Activated CD4-positive, alpha-beta T cell treated with anti-CD3 and anti-CD28 coated beads, Interleukin-2, amount 50 U/mL, for 24 hours (primary cell): Measurements from ENCODE around the gene MIS18A.
"Not testable (repeated sequence)": the region's sequence is repeated elsewhere in the genome, so short reads cannot be mapped to it uniquely, and the experiment has no call there.

ENCODE experiments used
- DNase-seq, 2 donors: peaks; one replicate each; pipeline ENCODE4 v3.0.0-alpha.2; 2020; ENCODE audit warnings: low read depth in 1 of 2, low spot score in 1 of 2

Gene MIS18A, protein sequence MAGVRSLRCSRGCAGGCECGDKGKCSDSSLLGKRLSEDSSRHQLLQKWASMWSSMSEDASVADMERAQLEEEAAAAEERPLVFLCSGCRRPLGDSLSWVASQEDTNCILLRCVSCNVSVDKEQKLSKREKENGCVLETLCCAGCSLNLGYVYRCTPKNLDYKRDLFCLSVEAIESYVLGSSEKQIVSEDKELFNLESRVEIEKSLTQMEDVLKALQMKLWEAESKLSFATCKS

DNA sequence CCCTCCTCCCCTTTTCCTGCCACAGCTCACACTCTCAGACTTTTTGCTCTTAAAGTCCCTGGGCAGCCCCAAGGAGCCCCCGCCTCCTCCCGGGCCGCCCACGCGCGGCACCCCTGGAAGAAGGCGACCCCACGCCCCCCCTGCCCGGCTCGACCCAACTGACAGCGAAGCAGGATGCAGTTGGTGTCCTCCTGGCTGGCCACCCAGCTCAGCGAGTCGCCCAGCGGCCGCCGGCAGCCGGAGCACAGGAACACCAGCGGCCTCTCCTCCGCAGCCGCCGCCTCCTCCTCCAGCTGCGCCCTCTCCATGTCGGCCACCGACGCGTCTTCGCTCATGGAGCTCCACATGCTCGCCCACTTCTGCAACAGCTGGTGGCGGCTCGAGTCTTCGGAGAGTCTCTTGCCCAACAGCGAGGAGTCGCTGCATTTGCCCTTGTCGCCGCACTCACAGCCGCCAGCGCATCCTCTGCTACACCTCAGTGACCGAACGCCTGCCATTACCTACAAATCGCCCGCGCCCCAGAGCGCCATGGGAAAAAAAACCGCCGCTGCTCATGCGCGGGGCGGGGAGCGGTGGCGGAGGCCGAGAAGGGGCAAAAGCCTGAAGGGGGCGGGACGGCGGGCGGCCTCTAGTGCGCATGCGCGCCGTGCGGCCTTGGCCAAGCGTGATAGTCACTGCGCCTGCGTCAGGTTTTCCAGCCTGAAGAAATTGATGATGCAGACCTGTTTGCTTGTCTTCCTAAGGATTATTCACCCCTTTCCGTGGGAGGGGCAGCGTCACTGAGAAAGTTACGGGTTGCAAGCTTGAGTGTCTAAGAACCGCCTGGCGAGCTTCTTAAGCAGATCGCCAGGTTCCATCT lies at the start of gene MIS18A:
Gene MIS18A, minus strand, starts transcription at position 532 of the 859 bp plus-strand sequence. Its CDS starts 35 bp downstream, at position 497.
- DNase-seq: peak; percentile 97

GRCh38 chr21:32328595-32328994 lies 49.7 kb upstream of the MIS18A start:
- no peak for DNase-seq

DNA sequence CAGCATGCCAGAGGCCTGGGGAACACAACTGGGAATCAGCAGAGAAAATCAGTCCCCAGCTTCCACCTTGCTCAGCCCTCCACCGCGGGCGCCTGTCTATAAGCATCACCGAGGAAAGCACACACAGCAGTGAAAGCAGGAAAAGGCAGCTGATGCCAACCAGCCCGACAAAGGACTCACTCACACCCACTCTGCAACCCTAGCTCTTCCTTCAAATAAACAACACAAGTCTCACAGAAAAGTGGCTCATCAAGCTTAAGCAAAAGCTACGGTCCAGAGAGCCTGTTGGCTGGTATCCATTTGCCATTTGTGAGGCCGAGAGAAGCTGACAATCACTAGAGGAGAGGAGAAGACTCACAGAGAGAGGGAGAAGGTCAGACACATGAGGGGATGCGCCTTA lies 46.9 kb upstream of the MIS18A start:
- no peak for DNase-seq

- no peak for DNase-seq
These were observed 43.8 kb upstream of the MIS18A start for GRCh38 chr21:32322676-32323075.

GRCh38 chr21:32322103-32322502 lies 43.3 kb upstream of the MIS18A start:
- no peak for DNase-seq

GRCh38 chr21:32321480-32321879 lies 42.6 kb upstream of the MIS18A start:
- no peak for DNase-seq

DNA sequence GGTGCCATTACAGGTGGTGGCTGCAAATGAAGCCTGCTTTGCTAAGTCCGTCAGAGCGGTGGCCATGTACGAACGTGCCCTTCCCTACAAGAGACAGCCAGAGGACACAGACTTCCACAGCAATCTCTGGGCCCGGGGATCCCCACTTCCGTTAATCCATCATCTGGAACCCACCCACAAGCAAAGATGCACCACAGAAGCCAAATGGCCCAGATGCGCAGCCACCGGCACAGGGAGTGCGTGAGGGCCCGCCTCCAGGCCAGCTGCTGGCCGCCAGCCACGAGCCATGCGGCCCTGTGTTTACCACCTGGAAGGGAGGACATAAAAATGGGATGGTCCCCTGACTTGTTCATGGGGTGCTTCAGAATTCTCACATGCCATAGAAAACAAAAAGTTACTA lies 41.9 kb upstream of the MIS18A start:
- DNase-seq: no peak

- no peak for DNase-seq
These were observed 41.2 kb upstream of the MIS18A start for GRCh38 chr21:32320059-32320458.

GRCh38 chr21:32319012-32319411 lies 40.2 kb upstream of the MIS18A start:
- no peak for DNase-seq

DNA sequence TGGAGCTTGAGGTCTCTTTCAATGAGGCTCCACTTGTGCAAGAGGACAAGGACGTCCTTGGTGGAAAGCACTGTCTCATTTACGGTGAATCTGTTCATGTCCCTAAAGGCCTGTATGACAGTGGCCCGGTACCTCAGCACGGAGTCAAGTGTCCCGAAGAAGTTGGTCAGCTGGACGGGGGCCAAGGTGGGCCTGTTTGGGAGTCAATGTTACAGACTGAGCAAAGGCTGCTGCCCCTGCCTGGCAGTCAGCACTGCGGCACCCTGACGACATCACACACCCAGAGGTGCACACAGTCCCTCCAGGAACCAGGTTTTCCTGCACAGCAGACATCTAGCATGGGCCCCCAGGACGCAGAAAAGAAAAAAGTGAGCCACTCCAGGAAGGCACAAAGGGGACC lies 38.9 kb upstream of the MIS18A start:
- no peak for DNase-seq

DNA sequence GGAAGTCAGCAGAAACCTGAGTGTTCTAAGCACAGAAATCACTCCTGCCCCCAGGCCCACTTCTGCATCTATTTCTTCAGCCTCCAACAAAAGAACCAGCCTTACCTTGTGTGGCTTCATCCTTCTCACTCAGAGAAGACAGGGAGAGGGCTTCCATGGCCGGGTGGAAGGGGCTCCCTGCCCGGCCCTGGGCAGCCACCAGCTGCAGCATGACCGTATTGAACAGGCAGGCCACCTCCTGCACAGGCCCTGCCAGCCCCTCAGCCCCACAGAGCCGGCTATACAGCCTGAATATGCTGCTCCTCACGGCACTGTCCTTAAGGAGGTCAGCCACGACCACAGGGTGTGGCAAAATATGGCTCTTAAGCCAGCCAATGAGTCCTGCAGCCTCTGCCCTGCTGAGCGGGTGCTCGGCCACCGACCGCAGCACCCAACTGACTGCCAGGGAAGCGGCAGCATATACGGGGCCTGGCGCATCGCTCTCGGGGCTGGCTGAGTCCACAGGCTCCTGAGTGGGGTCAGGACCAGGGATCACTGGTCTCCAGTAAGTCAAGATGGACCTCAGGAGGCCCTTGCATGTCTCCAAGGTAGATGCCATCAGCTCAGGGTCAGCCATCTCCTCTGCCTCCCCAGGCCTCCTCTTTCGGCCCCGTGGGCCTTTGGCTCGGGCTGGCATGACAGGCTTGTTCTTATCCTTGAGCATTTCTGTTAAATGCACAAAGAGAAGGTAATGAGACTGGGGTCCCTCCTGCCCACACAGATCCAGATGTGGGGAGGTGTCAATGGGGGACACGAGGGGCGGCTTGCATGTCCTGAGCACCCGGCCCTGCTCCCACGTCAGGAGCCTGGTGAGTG lies 37.7 kb upstream of the MIS18A start:
- DNase-seq: no peak

GRCh38 chr21:32315511-32316281 lies 36.8 kb upstream of the MIS18A start:
- no peak for DNase-seq

GRCh38 chr21:32314806-32315205 lies 36.0 kb upstream of the MIS18A start:
- DNase-seq: no peak

DNA sequence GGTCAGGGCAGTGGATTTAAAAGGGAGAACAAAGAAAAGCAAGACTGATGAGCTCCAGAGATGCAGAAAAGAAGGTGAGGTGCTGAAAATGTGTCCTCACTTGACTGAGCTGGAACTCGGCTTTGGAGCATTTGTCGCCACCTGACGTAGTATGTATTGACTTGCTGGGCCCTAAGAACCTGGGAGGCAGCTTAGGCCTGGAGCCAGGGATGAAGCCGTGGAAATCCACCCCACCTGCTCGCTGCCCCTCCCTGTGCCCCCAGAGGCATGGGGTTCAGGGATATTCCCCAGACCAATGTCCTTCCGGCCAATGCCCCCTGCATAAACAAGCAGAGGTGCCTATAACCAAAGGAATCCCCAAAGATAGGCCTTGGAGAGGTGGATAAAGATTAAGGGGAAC lies 34.1 kb upstream of the MIS18A start:
- no peak for DNase-seq

- no peak for DNase-seq
These were observed 33.5 kb upstream of the MIS18A start for GRCh38 chr21:32312326-32312725.

DNA sequence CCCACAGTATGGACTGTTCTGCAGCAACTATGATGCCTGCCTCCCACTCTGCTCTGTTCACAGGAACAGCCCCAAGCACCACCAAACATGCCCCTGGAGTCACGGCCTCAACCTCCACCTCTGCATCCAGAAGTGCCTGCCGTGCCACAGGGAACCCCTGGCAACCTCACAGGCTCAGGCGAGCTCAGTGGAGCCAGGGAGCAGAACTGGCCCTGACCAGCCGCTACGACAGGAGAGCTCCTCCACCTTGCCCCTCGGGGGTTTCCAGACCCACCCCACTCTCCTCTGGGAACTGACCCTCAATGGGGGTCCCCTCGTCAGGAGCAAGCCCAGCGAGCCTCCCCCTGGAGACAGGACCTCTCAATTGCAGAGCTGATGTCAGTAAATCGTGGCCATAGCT lies 32.8 kb upstream of the MIS18A start:
- DNase-seq: no peak

DNA sequence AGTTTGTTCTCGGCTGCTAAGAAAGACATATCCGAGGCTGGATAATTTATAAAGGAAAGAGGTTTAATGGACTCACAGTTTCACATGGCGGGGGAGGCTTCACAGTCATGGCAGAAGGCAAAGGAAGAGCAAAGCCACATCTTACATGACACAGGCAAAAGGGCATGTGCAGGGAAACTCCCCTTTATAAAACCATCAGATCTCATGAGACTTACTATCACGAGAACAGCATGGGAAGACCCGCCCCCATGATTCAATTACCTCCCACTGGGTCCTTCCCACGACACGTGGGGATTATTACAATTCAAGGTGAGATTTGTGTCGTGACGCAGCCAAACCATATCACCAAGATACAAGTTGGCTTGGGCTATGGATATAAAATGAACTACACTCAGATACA lies 32.1 kb upstream of the MIS18A start:
- DNase-seq: not testable (repeated sequence)

DNA sequence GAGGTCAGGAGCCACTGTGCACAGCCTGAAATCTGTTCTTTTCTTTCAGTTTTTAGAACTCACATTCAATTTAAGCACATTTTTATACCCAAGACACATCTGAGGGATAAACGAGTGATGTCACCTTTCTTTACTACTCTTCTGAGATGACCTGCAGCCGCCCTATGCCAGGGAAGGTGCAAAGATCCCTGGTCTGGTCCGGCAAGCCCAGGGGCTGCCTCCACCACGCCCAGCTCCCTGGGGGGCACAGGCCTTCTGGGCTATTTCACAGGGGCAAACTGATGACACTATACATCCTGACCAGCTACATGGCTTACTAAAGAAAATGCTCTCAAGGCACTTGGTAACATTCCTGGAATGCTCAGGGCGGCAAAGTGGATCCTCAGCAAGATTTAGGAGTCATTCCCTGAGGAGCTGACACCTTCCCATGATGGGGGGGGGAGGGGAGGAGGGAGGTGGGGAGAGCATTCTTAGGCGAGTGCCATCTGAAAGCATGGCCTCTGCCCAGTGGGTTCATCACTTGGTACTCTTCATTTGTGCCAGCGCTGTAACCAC lies 31.1 kb upstream of the MIS18A start:
- no peak for DNase-seq

DNA sequence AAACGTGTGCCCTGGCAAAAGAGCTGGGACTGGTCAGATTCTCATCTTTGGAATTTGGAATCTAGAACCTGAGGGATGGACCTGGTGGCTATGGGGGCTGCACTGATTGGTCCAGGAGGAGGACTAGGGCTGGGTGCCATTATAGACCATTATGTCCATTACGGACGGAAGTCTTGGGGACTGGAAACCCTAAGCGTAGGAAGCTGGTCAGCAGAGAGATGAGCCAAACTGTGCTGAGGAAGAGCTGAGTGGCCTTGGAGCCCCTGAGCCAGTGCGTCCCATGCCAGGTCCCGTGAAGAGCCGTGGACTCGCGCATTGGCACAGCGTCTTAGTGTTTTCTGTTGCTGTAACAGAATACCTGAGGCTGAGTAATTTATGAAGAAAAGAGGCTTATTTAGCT lies 29.8 kb upstream of the MIS18A start:
- no peak for DNase-seq

DNA sequence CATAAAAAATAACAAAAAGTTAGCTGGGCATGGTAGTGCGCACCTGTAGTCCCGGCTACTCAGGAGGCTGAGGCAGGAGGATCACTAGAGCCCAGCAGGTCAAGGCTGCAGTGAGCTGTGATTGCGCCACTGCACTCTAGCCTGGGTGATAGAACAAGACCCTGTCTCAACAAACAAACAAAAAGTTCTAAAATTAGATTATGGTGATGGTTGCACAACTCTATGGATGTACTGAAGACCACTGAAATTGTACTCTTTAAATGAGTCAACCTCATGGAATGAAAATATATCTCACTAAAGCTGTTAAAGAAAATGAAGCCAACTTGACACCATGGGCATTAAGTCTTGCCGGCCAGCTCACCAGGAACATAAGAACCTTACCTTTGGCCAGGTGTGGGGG lies 28.9 kb upstream of the MIS18A start:
- no peak for DNase-seq
